GM21786 (cell line): ENCODE measurements around the gene THBS4.
A peak's percentile ranks its signal among the peaks of the same experiment; 100 is the strongest.
"Not testable (repeated sequence)": the region's sequence is repeated elsewhere in the genome, so short reads cannot be mapped to it uniquely, and the experiment has no call there.

Experiments used
- ATAC-seq: cut with Tn5 transposase; IDR thresholded peaks from one replicate; pipeline ENCODE4 v1.9.1; 2021; ENCODE audit not compliant: unreplicated experiment

The THBS4 gene

DNA sequence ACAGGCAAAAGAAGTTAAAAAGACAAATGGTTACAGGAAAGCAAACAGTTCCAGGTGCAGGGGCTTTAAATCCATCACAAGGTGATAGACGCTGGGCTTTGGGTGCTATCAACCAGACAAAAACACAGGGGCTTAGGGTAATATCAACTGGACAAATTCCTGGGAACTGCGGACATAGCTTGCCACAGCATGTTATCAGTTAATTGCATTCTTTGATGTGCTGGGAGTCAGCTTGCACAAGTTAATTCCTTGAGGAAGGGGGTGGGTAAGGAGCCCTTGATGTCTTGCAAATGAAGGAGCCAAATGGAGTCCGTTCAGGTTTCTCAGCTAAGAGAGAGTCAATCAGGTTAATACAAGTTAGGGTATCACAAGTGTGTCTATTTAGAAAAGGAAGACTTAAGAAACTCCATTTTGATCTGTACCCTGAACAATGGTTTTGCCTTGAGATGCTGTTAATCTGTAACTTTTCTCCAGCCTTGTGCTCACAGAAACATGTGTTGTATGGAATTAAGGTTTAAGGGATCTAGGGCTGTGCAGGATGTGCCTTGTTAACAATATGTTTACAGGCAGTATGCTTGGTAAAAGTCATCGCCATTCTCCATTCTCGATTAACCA is 76.3 kb downstream of the THBS4 start:
- not testable (repeated sequence) for ATAC-seq

DNA sequence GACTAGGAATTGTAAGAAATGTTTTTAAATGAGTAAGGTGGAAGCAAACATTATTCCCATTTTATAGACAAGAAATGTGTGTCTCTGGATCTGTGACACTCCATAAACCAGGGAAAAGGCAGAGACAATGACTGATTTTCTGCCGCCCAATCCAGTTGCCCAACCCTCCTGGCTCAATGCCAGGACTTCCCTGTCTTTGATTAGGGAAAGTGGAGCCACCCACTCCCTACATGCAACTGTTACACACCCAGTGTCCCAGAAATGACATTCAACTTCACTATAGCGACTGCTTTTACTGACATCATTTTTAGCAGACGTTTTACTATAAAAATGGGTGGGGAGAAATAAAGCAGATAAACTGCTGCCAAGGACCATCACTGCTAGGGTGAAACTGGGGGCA is 79.7 kb downstream of the THBS4 start:
- ATAC-seq: no peak

DNA sequence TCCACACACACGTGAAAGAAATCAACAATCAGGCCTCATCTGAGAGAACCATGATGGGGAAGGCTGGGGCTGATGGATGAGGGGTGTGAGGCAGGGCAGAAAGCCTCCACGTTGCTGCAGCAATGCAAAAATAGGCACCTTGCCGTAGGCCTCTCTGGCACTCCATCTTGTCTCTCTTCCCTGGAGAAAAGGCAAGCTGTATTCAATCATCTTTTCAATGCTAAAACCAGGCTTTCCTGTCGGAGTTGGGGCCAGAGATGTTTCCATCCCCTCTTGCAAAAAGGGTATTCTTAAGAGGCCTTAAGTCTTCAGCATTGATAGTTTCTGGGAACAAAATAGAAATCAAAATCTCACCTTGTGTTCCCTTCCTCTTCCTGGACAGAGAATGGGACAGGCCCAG is 80.9 kb downstream of the THBS4 start:
- ATAC-seq: no peak

DNA sequence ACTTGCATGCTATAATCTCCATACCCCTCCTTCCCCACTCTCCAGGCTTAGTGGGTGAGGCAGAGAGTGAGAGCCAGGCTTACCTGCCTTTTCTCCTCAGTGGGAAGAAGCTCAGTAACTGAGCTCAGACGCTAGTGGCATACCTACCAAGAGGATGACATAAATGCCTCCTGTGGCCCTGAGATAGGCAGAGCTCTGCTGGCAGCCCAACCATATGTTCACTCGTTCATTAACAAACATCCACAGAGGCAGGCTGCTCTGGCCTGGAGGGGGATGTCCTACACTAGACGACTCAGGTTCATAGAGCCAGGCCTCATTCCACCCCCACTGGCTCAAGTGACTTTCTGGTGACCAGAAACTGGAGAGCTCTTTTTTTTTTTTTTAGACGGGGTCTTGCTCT is 81.3 kb downstream of the THBS4 start:
- ATAC-seq: no peak

DNA sequence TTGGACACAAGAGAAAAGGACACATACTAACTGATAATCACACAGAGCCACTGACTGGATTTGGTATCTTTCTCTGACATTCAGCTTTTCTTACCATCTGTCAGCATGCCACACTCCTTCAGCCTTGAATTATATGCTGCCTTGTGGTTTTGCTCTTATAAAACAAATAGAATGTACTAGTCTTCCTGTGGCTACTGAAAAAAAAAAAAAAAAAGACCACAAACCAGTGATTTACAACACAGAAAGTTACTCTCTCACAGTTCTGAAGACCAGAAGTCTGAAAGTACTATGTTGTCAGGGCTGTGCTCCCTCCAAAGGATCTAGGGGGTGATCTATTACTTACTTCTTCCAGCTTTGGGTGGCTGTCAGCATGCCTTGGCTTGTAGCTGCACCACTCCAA is 82.3 kb downstream of the THBS4 start:
- no peak for ATAC-seq

DNA sequence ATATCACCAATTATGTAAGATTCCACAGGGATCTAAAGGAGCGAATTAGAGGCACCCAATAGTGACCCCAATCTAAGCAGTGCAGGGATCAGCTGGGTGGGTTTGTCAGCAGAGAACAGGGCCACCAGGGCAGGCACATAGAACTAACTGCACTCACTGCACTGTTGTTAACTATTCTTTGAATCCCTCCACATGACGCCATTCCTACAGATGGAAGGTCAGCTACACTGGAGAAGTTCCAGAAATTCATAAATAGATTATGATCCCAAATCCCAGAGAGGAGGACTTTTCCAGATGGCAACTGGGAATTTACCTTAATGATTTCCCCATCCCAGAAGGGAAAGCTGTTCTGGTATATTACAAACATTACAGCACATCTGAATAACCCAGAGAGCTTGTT is 84.2 kb downstream of the THBS4 start:
- no peak for ATAC-seq

DNA sequence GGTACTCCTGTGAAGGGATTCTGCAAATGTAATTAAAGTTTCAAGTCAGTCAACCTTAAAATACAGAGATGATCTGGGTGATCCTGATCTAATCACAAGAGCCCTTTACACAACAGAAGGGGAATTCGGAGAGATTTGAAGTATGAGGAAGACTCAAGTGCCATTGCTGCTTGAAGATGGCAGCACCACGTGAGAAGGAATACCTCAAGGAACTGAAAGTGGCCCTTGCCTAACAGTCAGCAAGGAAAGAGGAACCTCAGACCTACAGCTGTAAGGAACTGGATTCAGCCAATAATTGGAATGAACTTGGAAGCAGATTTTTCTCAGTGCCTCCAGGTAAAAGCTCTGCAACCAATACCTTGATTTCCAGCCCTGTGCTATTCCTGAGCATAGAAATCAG is 87.4 kb downstream of the THBS4 start:
- ATAC-seq: no peak

DNA sequence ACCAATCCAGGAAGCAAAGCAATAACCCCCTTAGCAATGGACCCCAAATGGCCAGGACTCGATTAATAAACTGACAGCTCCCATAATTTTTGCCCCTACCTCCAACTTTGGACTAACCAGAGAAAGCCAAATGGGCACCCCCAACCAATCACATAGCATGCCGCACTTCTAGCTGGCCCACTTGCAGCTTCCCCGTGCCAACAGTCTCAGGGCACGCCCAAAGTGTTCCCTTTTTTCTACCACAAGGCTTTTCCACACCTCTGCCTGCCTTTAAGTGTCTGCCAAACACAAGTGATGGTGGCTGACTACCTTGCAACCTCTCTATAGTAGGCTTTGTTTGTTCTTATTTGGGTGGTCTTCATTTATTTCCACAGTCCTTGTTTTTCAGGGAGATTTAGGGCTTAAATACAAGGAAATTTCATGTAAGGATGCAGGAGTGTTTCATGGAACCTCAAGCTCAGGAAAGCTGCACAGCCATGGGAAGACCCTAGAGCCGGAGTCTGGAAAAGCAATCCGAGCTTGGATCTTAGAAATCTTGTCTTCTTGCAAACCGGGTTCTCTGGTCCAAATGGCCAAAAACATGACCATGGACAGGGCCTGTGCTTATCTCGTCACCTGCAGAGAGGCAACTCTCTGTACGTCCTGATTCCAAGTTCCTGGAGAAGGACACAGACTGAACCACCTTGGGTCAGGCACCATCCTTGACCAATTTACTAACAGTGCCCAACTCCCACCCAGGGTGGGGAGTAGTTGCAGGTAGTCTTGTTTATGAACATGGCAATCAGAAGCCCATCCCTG is 89.2 kb downstream of the THBS4 start:
- no peak for ATAC-seq

DNA sequence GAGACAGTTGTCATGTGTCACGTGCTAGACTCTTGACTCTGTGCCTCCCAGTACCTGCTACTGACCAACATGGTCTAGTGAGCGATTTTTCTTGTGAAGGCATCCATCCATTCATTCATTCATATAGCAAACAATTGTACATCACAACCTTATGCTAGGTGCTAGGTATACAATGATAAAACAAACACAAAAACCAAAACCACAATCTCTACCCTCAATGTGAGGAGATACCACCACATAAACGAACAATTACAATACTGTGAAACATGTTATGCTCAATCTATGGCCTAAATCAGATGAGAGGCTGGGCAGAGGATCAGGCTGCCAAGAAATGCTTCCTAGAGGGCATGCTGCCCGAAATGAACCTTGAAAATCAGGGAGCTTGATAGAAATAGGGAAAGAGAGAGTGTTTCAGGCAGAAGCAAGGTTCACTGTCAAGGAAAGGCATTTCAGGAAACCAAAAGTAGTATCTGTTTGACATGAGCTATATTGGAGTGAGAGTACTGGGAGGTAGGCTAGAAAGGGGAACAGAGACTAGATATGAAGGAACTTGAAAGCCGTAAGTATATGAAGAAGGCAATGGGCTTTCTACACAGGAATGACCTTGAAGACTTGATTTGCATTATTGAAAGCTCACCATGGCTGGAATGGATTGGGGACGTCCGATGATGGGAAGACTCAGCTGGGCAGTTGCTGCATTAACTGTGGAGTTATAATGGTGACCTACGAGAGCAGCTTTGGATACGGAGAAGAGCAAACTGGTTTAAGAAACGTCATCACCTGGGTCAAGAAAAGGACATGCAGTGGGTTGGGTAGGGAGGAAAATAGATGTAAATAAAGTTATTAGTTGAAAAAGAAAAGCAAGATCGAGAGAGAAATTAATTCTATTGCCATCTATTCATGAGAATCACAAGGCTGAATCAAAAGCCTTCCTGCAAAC is 90.1 kb downstream of the THBS4 start:
- ATAC-seq: peak; percentile 77

DNA sequence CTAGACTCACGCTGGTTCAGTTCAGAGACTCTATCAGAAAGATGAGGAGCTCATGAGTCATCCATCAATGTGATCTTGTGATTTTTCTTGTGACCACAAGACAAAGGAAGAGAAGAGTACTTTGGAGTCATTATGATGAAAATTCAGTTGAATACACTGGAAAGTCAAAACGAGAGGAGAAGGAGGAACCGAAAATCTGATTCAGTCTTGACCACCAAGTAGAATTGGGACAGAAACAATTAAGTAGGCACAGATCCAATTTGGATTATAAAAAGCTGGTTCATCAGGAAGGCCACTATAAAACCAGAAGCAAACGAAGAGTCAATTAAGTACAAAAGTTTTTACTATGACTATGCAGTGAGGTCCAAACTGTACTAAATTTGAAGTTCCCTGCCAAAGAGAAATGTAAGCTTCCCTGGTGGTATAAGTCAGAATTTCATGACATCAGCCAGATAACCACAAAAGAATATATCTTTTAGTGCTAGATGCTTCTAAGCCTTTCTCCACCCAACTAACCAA is 90.9 kb downstream of the THBS4 start:
- peak; percentile 60 for ATAC-seq

DNA sequence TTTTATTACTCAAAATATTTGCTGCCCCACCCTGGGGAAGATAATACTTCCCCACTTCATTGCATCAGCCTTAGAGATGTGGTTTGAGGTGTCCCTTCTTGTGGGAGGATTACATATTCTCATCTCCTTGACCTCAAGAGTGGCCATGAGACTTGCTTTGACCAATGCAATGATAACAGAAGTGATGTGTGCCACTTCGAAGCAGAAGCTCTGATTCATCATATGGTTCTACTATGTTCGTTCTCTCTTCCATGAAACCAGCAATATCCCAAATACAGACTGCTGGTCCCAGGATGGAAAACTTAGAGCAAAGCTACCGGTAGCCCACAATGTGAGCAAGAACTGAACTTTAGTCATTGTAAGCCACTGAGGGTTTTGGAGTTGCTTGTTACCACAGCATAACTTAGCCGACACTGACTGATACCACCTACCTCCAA is 92.0 kb downstream of the THBS4 start:
- ATAC-seq: no peak

DNA sequence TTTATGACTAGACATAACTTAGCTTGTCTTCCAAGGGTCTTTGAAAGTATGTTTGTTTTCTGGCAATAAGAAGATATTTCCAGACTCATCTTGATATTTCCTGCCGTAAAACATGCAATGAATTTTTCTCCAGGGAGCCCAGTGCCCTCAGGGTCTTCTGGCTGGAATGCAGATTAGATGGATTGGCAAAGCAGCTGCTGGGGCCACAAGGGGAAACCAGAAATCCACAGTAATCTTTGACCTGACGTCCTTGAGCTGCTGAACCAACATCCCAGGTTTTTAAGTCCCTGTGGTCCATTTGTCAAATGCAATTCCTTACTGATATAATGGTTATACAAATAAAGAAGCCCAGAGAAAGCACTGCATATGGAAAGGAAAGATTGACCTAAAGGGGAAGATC is 93.0 kb downstream of the THBS4 start:
- no peak for ATAC-seq

DNA sequence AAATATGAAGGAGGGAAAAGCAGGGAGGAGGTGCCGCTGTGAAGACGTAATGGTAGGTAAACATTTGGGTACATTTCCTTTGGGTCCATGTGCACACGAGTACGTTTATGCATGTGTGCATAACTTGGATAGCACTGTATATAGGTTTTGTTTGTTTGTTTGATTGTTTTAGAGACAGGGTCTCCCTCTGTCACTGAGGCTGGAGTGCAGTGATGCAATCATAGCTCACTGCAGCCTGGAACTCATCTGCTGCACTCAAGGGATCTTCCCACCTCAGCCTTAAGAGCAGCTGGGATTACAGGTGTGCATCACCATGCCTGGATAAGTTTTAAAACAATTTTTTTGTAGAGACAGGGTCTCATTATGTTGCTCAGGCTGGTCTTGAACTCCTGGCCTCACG is 94.0 kb downstream of the THBS4 start:
- ATAC-seq: no peak
